Neural crest cell (in vitro differentiated cells): ENCODE data around the gene TROAP. TPM values are rescaled to one million over a fixed set of nuclear protein-coding genes. Genes with fewer than 3 reads are reported as not detected.
A peak's percentile ranks its signal among the peaks of the same experiment; 100 is the strongest.
"Not testable (repeated sequence)": the region's sequence is repeated elsewhere in the genome, so short reads cannot be mapped to it uniquely, and the experiment has no call there.

Experiments
- DNase-seq: peaks from one replicate; pipeline ENCODE4 v3.0.0; 2021; ENCODE audit warnings: low read depth, mixed read lengths, low spot score
- H3K27ac Mint-ChIP-seq: one replicate; pipeline ENCODE4 v1.8.0; 2021; ENCODE audit warnings: mild to moderate bottlenecking, mixed read lengths; ENCODE audit not compliant: unreplicated experiment
- H3K27me3 Mint-ChIP-seq: 2 replicates; pipeline ENCODE4 v1.8.0; 2021; ENCODE audit warnings: low read depth, mild to moderate bottlenecking, mixed read lengths
- H3K36me3 Mint-ChIP-seq: 2 replicates; pipeline ENCODE4 v1.8.0; 2021; ENCODE audit warnings: low read depth, mild to moderate bottlenecking, mixed read lengths
- H3K4me1 Mint-ChIP-seq: 2 replicates; pipeline ENCODE4 v1.8.0; 2021; ENCODE audit warnings: mixed read lengths
- H3K4me3 Mint-ChIP-seq: one replicate; pipeline ENCODE4 v1.8.0; 2021; ENCODE audit warnings: mild to moderate bottlenecking, mixed read lengths
- H3K9me3 Mint-ChIP-seq: 2 replicates; pipeline ENCODE4 v1.8.0; 2021; ENCODE audit warnings: mixed read lengths
- total RNA-seq: library from RNA; stranded (reverse); gene quantifications from 2 replicates; pipeline ENCODE4 v1.2.1, GENCODE V29; 2021
- TF ChIP-seq, protein P1 (sequence below): fragments of 200-600 bp; sonication (generic); conservative IDR thresholded peaks from 2 replicates; pipeline ENCODE4 v1.5.0; 2021; ENCODE audit warnings: antibody characterized with exemption, mild to moderate bottlenecking

The TROAP gene
- total RNA-seq, 1 donor from 2014 or later, result 91.2 TPM

DNA sequence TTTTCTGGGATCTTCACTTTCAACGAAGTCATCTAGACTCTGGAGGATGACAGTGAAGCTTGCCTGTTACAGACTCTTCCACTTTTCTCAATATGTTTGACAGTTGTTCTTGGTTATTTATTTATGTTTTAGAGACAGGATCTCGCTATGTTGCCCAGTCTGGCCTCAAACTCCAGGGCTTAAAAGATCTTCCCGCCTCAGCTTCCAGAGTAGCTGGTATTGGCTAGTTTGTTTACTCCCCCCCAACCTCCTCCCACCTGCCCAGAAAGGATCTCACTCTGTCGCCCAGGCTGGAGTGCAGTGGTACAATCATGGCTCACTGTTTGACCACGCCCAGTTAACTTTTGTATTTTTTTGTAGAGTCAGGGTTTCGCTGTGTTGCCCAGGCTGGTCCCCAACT lies 47.5 kb downstream of the TROAP start:
- peaks cover 3% of the 10 kb centered on the region for H3K36me3 Mint-ChIP-seq
- H3K27me3 Mint-ChIP-seq, result no peaks in the 10 kb centered on the region
- peaks cover 30% of the 10 kb centered on the region for H3K4me1 Mint-ChIP-seq
- H3K27ac Mint-ChIP-seq, result no peak overlapping the region
- TF ChIP-seq, protein P1, sequence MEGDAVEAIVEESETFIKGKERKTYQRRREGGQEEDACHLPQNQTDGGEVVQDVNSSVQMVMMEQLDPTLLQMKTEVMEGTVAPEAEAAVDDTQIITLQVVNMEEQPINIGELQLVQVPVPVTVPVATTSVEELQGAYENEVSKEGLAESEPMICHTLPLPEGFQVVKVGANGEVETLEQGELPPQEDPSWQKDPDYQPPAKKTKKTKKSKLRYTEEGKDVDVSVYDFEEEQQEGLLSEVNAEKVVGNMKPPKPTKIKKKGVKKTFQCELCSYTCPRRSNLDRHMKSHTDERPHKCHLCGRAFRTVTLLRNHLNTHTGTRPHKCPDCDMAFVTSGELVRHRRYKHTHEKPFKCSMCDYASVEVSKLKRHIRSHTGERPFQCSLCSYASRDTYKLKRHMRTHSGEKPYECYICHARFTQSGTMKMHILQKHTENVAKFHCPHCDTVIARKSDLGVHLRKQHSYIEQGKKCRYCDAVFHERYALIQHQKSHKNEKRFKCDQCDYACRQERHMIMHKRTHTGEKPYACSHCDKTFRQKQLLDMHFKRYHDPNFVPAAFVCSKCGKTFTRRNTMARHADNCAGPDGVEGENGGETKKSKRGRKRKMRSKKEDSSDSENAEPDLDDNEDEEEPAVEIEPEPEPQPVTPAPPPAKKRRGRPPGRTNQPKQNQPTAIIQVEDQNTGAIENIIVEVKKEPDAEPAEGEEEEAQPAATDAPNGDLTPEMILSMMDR, result no peak
- H3K9me3 Mint-ChIP-seq, result no peaks in the 10 kb centered on the region
- no peak for DNase-seq
- peak overlapping the region; percentile 5 for H3K4me3 Mint-ChIP-seq

- no peak for DNase-seq
These were observed 52.4 kb downstream of the TROAP start for GRCh38 chr12:49375406-49375805.

GRCh38 chr12:49377386-49377785 lies 54.3 kb downstream of the TROAP start:
- Mint-ChIP-seq H3K9me3 (no peaks in the 10 kb centered on the region), H3K4me3 (no peak overlapping the region), H3K27ac (no peak overlapping the region), H3K36me3 (peaks cover 3% of the 10 kb centered on the region), H3K4me1 (no peaks in the 10 kb centered on the region), H3K27me3 (no peaks in the 10 kb centered on the region)
- TF ChIP-seq, protein P1, result no peak
- no peak for DNase-seq

More at GRCh38 chr12:49375406-49375805, 52.4 kb downstream of the TROAP start:
- Mint-ChIP-seq H3K27ac (no peak overlapping the region), H3K4me1 (peaks cover 8% of the 10 kb centered on the region), H3K9me3 (no peaks in the 10 kb centered on the region), H3K4me3 (no peak overlapping the region), H3K27me3 (no peaks in the 10 kb centered on the region), H3K36me3 (peaks cover 3% of the 10 kb centered on the region)
- TF ChIP-seq, protein P1, result no peak

DNA sequence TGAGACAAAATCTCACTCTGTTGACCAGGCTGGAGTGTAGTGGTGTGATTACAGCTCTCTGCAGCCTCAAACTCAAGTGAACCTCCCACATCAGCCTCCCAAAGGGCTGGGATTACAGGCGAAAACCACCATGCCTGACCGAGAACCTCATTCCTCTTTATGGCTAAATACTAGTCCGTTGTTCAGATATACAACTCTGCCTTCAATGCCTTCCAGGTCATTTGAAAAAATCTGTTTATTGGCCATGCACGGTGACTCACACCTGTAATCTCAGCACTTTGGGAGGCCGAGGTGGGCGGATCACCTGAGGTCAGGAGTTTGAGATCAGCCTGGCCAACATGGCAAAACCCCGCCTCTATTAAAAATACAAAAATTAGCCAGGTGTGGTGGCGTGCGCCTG lies 57.1 kb downstream of the TROAP start:
- not testable (repeated sequence) for H3K4me3 Mint-ChIP-seq, H3K9me3 Mint-ChIP-seq, DNase-seq, H3K4me1 Mint-ChIP-seq, H3K27me3 Mint-ChIP-seq, H3K36me3 Mint-ChIP-seq, H3K27ac Mint-ChIP-seq

Other genes with a start within 250 kb of the TROAP start
- gene DHH, start 228.5 kb upstream of the TROAP start, total RNA-seq, result 1.5 TPM in 2 replicates
- 101 TPM in 2 replicates for gene LMBR1L, start 212.4 kb upstream of the TROAP start, total RNA-seq
- 3,094 and 3,153 TPM in 2 replicates for gene TUBA1B, start 191.9 kb upstream of the TROAP start, total RNA-seq
- 1,729 and 1,742 TPM in 2 replicates for gene TUBA1A, start 134.2 kb upstream of the TROAP start, total RNA-seq
- 203 and 208 TPM in 2 replicates for gene TUBA1C, start 58.2 kb upstream of the TROAP start, total RNA-seq
- gene PRPH, start 28.1 kb upstream of the TROAP start, total RNA-seq, result 0.70 and 1.3 TPM in 2 replicates
- gene C1QL4, start 13.9 kb downstream of the TROAP start, total RNA-seq, result 0.63 and 0.80 TPM in 2 replicates
- gene DNAJC22, start 23.6 kb downstream of the TROAP start, total RNA-seq, result 0.32 and 0.35 TPM in 2 replicates
- 45.2 and 45.7 TPM in 2 replicates for gene SPATS2, start 44.2 kb downstream of the TROAP start, total RNA-seq
- gene KCNH3, start 215.8 kb downstream of the TROAP start, total RNA-seq, result 0.16 and 0.34 TPM in 2 replicates
- 89.6 and 95.3 TPM in 2 replicates for gene MCRS1, start 244.9 kb downstream of the TROAP start, total RNA-seq